Ascending aorta (tissue), 2 donors: Measurements from ENCODE around the gene SLC25A21. TPM values are rescaled to one million over a fixed set of nuclear protein-coding genes. Genes with fewer than 3 reads are reported as not detected.

ENCODE experiments used
- DNase-seq, 2 donors: peaks; one replicate each; pipeline ENCODE4 v3.0.0-alpha.2; 2019; ENCODE audit warnings: low spot score in 2 of 2
- H3K27ac ChIP-seq, 2 donors: fragments of 200-600 bp; sonication (generic); one replicate each; pipeline ENCODE4 v1.5.1; 2016 to 2017; ENCODE audit warnings: mild to moderate bottlenecking in 1 of 2
- H3K27me3 ChIP-seq: fragments of 200-600 bp; sonication (generic); one replicate; pipeline ENCODE4 v1.5.1; 2017
- H3K36me3 ChIP-seq, 2 donors: fragments of 200-600 bp; sonication (generic); one replicate each; pipeline ENCODE4 v1.5.1; 2016
- H3K4me1 ChIP-seq, 2 donors: fragments of 200-600 bp; sonication (generic); one replicate each; pipeline ENCODE4 v1.5.1; 2016 to 2017; ENCODE audit warnings: mild to moderate bottlenecking in 1 of 2
- H3K4me3 ChIP-seq, 2 donors: fragments of 200-600 bp; sonication (generic); one replicate each; pipeline ENCODE4 v1.5.1; 2016 to 2017; ENCODE audit warnings: mild to moderate bottlenecking in 1 of 2
- H3K9me3 ChIP-seq, 2 donors: fragments of 200-600 bp; sonication (generic); one replicate each; pipeline ENCODE4 v1.5.1; 2016
- CTCF ChIP-seq, 3 experiments: fragments of 200-600 bp in 2 of 3; fragments of 450-650 bp in 1 of 3; sonication (generic) in 2 of 3; IDR thresholded peaks; one replicate each; pipeline ENCODE4 v1.5.1; 2016 to 2019; ENCODE audit warnings: antibody characterized with exemption in 3 of 3, mild to moderate bottlenecking in 1 of 3, moderate library complexity in 1 of 3
- intact Hi-C: fragments of 100-400 bp; cut with DNase I; formaldehyde crosslinking; loops from one replicate; pipeline ENCODE4 v1.15.1; 2023
- total RNA-seq: library from RNA; depleted of rRNA; stranded (reverse); fragments of >200 nt; gene quantifications from one replicate; pipeline ENCODE4 v1.1.0, GENCODE V29; 2016

SLC25A21 gene
- total RNA-seq, 1 donor from 2014 or later: not detected

GRCh38 chr14:36658123-36659009, 514.0 kb downstream of the SLC25A21 start:
- intact Hi-C loops: loop anchor here (10.0 kb wide), 1 partner anchor 936 kb away; the partner anchor contains the start of genes FOXA1 and TTC6
- DNase-seq: no peak
- no peaks in the 10 kb centered on the region for H3K36me3 ChIP-seq
- no peak for TF ChIP-seq CTCF (IDR thresholded peaks at IDR 0.05)
- H3K9me3 ChIP-seq: no peaks in the 10 kb centered on the region
- peaks cover 2 to 24% of the 10 kb centered on the region in 2 donors for H3K4me1 ChIP-seq
- H3K27ac ChIP-seq: no peak overlapping the region
- peaks cover 51% of the 10 kb centered on the region for H3K27me3 ChIP-seq
- peak overlapping the region; percentile 42 to 46 for H3K4me3 ChIP-seq

- no peaks in the 10 kb centered on the region for H3K36me3 ChIP-seq
- DNase-seq: no peak
- peaks cover 51% of the 10 kb centered on the region for H3K27me3 ChIP-seq
- peak overlapping the region; percentile 42 to 46 for H3K4me3 ChIP-seq
- no peak for TF ChIP-seq CTCF (IDR thresholded peaks at IDR 0.05)
- H3K27ac ChIP-seq: no peak overlapping the region
- intact Hi-C loops: loop anchor here (10.0 kb wide), 1 partner anchor 937 kb away; the partner anchor contains the start of genes FOXA1 and TTC6
- peaks cover 0 to 18% of the 10 kb centered on the region in 2 donors for H3K4me1 ChIP-seq
- no peaks in the 10 kb centered on the region for H3K9me3 ChIP-seq
These were observed 514.8 kb downstream of the SLC25A21 start for GRCh38 chr14:36657399-36658122.

- Histone ChIP-seq H3K4me3 (peak overlapping the region; percentile 42 to 46), H3K27ac (no peak overlapping the region), H3K9me3 (no peaks in the 10 kb centered on the region), H3K36me3 (no peaks in the 10 kb centered on the region), H3K4me1 (peaks cover 0 to 11% of the 10 kb centered on the region in 2 donors), H3K27me3 (peaks cover 51% of the 10 kb centered on the region)
- intact Hi-C loops: loop anchor here (10.0 kb wide), 1 partner anchor 938 kb away; the partner anchor contains the start of genes FOXA1 and TTC6
- DNase-seq: no peak
- no peak for TF ChIP-seq CTCF (IDR thresholded peaks at IDR 0.05)
These were observed 515.6 kb downstream of the SLC25A21 start for GRCh38 chr14:36656687-36657398.

- H3K27me3 ChIP-seq: peaks cover 49% of the 10 kb centered on the region
- intact Hi-C loops: loop anchor here (10.0 kb wide), 1 partner anchor 939 kb away; the partner anchor contains the start of genes FOXA1 and TTC6
These were observed 516.3 kb downstream of the SLC25A21 start for GRCh38 chr14:36655963-36656686.

More at GRCh38 chr14:36655963-36656686, 516.3 kb downstream of the SLC25A21 start:
- Histone ChIP-seq H3K36me3 (no peaks in the 10 kb centered on the region), H3K4me1 (peaks cover 0 to 6% of the 10 kb centered on the region in 2 donors), H3K27ac (no peak overlapping the region), H3K4me3 (peak overlapping the region in 1 of 2 donors; percentile 42), H3K9me3 (no peaks in the 10 kb centered on the region)
- peak in 1 of 3 experiments; percentile 49 for TF ChIP-seq CTCF (IDR thresholded peaks at IDR 0.05)
- DNase-seq: no peak
